Tibial nerve (tissue), 4 donors: ENCODE results near the gene TTC33. TPM values are rescaled to one million over a fixed set of nuclear protein-coding genes. Genes with fewer than 3 reads are reported as not detected.

ENCODE experiments used
- DNase-seq, 2 donors: peaks; one replicate each; pipeline ENCODE4 v3.0.0-alpha.2; 2019; ENCODE audit warnings: low spot score in 2 of 2
- H3K27ac ChIP-seq, 4 donors: fragments of 200-600 bp; sonication (generic) in 3 of 4; one replicate each; pipeline ENCODE4 v1.5.1; 2017 to 2019; ENCODE audit warnings: mild to moderate bottlenecking in 1 of 4
- H3K27me3 ChIP-seq, 2 donors: fragments of 200-600 bp; sonication (generic) in 1 of 2; one replicate each; pipeline versions ENCODE4 v1.5.1 to v1.6.0; 2017 to 2019
- H3K36me3 ChIP-seq, 3 donors: fragments of 200-600 bp; sonication (generic); one replicate each; pipeline ENCODE4 v1.5.1; 2018 to 2019
- H3K4me1 ChIP-seq, 4 donors: fragments of 200-600 bp; sonication (generic) in 3 of 4; one replicate each; pipeline ENCODE4 v1.5.1; 2017 to 2019
- H3K4me3 ChIP-seq, 4 donors: fragments of 200-600 bp; sonication (generic) in 3 of 4; one replicate each; pipeline ENCODE4 v1.5.1; 2017 to 2019; ENCODE audit warnings: mild to moderate bottlenecking in 1 of 4, moderate library complexity in 1 of 4
- H3K9me3 ChIP-seq, 4 donors: fragments of 200-600 bp; sonication (generic) in 3 of 4; one replicate each; pipeline ENCODE4 v1.5.1; 2017 to 2019
- EP300 ChIP-seq, 2 donors: sonication (generic); formaldehyde crosslinking; IDR thresholded peaks; one replicate each; pipeline ENCODE4 v1.6.1; 2017; ENCODE audit warnings: antibody characterized with exemption in 2 of 2, mild to moderate bottlenecking in 1 of 2
- POLR2A ChIP-seq, 2 donors: fragments of 450-650 bp; IDR thresholded peaks; one replicate each; pipeline ENCODE4 v1.6.1; 2017; ENCODE audit warnings: antibody characterized with exemption in 2 of 2, mild to moderate bottlenecking in 2 of 2, moderate library complexity in 2 of 2
- WGBS, 2 donors: methylation state at CpG; one replicate each; pipeline ENCODE4 v1.1.5; 2018; 5-methylcytosine and 5-hydroxymethylcytosine counted together
- total RNA-seq, 4 donors: library from RNA; depleted of rRNA; stranded (reverse); fragments of >200 nt; gene quantifications; one replicate each; pipeline ENCODE4 v1.1.0, GENCODE V29; 2016
- TF ChIP-seq, protein P1 (sequence below), 5 experiments: fragments of 200-600 bp in 3 of 5; fragments of 450-650 bp in 2 of 5; sonication (generic) in 3 of 5; IDR thresholded peaks; one replicate each; pipeline ENCODE4 v1.5.1; 2016 to 2019; ENCODE audit warnings: antibody characterized with exemption in 5 of 5, mild to moderate bottlenecking in 3 of 5, moderate library complexity in 2 of 5

TTC33 gene
- total RNA-seq, 4 donors from 2014 or later, result 11.4 to 27.1 (median 19.9) TPM

DNA sequence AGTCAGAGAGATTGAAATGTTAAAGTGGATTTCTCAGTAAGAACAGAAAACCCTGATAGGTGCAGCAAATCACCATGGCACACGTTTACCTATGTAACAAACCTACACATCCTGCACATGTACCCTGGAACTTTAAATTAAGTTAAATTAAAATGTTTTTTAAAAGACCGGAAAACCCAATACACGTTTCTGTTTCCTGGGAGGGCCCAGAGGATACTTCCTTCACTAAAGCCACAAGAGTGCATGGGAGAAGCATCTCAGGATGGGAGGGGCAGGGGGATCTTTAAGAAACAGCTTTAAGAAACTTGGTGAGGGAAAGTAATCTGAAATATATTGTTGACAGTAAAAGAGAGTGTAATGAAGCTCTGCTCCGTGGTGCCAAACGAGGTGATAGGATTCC lies 240.8 kb downstream of the TTC33 start:
- no peak overlapping the region for H3K4me3 ChIP-seq
- no peak for TF ChIP-seq POLR2A (IDR thresholded peaks at IDR 0.05)
- no peak for TF ChIP-seq EP300 (IDR thresholded peaks at IDR 0.05)
- TF ChIP-seq, protein P1, sequence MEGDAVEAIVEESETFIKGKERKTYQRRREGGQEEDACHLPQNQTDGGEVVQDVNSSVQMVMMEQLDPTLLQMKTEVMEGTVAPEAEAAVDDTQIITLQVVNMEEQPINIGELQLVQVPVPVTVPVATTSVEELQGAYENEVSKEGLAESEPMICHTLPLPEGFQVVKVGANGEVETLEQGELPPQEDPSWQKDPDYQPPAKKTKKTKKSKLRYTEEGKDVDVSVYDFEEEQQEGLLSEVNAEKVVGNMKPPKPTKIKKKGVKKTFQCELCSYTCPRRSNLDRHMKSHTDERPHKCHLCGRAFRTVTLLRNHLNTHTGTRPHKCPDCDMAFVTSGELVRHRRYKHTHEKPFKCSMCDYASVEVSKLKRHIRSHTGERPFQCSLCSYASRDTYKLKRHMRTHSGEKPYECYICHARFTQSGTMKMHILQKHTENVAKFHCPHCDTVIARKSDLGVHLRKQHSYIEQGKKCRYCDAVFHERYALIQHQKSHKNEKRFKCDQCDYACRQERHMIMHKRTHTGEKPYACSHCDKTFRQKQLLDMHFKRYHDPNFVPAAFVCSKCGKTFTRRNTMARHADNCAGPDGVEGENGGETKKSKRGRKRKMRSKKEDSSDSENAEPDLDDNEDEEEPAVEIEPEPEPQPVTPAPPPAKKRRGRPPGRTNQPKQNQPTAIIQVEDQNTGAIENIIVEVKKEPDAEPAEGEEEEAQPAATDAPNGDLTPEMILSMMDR (IDR thresholded peaks at IDR 0.05), result no peak
- H3K27me3 ChIP-seq, result no peaks in the 10 kb centered on the region
- no peaks in the 10 kb centered on the region for H3K4me1 ChIP-seq
- no peaks in the 10 kb centered on the region for H3K36me3 ChIP-seq
- no peak for DNase-seq
- no peak overlapping the region for H3K27ac ChIP-seq
- WGBS, 2 donors, result 70 to 72% methylated on average over 5 of the region's 5 CpGs
- no peaks in the 10 kb centered on the region for H3K9me3 ChIP-seq

DNA sequence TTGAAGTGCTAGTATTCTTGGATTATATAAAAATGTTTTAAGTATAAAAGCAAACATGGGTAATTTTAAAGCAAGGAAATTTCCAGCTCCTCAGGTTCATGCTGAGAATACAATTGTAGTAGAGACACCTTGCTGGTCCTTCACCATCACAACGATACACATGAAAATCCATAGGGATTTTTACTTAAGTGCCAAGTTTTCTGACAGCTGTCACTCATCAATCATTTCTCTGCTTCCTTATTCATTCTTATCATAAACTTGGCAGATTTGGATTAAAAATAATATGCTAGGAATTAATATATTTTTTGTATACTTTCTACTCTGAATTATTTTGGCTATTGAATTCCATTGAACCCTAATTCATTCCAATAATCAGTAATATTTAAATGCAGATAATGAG lies 244.0 kb downstream of the TTC33 start:
- Histone ChIP-seq H3K27me3 (no peaks in the 10 kb centered on the region), H3K36me3 (no peaks in the 10 kb centered on the region), H3K27ac (no peak overlapping the region), H3K4me3 (no peak overlapping the region), H3K4me1 (no peaks in the 10 kb centered on the region), H3K9me3 (no peaks in the 10 kb centered on the region)
- TF ChIP-seq EP300 (IDR thresholded peaks at IDR 0.05) (no peak), POLR2A (IDR thresholded peaks at IDR 0.05) (no peak)
- TF ChIP-seq, protein P1 (IDR thresholded peaks at IDR 0.05), result no peak
- 81 to 95% methylated on average over 1 of the region's 1 CpG for WGBS, 2 donors
- DNase-seq, result no peak

DNA sequence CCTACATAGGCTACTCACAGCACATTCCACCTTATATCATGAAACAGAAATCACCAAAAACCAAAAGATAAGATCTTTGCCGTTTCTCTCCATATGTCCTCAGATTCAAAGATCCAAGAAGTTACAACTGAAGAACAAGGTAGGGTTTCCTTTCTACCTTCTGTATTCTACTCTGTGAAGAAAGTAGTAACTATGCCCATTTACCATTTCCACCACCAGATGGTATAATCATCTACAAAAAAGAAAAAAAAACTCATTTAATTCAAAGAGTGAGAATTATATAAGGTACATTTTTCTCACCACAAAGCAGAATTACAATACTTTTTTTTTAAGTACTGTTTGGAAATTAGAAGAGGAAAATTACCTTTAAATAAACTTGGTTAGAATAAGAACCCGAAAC lies 248.7 kb downstream of the TTC33 start:
- TF ChIP-seq POLR2A (IDR thresholded peaks at IDR 0.05) (no peak), EP300 (IDR thresholded peaks at IDR 0.05) (no peak)
- TF ChIP-seq, protein P1 (IDR thresholded peaks at IDR 0.05), result no peak
- Histone ChIP-seq H3K27me3 (no peaks in the 10 kb centered on the region), H3K9me3 (no peaks in the 10 kb centered on the region), H3K4me1 (no peaks in the 10 kb centered on the region), H3K27ac (no peak overlapping the region), H3K36me3 (no peaks in the 10 kb centered on the region), H3K4me3 (no peak overlapping the region)
- DNase-seq, result no peak
- 48 to 68% methylated on average over 2 of the region's 2 CpGs for WGBS, 2 donors

DNA sequence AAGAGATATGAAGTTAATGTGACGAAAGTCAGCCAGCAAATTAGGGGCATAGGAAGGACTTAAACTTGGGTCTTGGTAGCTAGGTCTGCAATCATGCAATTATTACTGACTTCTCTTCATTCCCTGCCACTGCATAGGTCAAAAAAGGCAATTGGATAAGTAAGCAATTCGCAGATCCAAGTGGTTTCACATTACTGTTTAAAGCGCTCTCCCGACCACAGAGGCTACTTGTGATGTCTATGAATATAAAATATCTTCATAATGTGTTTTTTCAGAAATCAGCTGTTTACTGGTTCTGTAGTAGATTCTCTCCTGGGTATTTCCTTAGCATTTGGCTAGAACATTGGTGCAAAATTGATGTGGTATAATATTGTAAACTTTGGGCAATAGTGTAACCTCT lies 250.7 kb downstream of the TTC33 start:
- no peaks in the 10 kb centered on the region for H3K9me3 ChIP-seq
- no peaks in the 10 kb centered on the region for H3K36me3 ChIP-seq
- no peak for DNase-seq
- 53 to 70% methylated on average over 4 of the region's 4 CpGs for WGBS, 2 donors
- no peak overlapping the region for H3K27ac ChIP-seq
- TF ChIP-seq, protein P1 (IDR thresholded peaks at IDR 0.05), result no peak
- TF ChIP-seq EP300 (IDR thresholded peaks at IDR 0.05) (no peak), POLR2A (IDR thresholded peaks at IDR 0.05) (no peak)
- H3K4me3 ChIP-seq, result no peak overlapping the region
- no peaks in the 10 kb centered on the region for H3K27me3 ChIP-seq
- no peaks in the 10 kb centered on the region for H3K4me1 ChIP-seq

DNA sequence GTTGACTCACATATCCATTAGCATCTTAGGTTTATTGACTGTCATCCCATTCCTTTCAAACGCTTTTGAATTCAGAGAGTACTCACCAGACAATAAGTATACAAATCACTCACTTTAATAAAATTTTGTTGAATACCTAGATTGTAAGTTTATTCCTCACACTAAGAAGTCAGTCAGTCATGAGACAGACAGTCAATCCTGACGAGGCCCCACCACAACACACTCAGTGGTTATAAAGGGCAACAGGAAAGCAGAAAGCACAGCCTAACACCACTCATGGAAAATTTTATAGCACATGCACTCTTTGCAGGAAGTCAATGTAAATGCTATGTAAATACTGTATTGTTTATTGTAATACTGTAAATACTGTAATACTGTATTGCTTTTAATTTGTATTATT lies 252.3 kb downstream of the TTC33 start:
- Histone ChIP-seq H3K27ac (no peak overlapping the region), H3K9me3 (no peaks in the 10 kb centered on the region), H3K27me3 (no peaks in the 10 kb centered on the region), H3K36me3 (no peaks in the 10 kb centered on the region), H3K4me1 (no peaks in the 10 kb centered on the region), H3K4me3 (no peak overlapping the region)
- no peak for DNase-seq
- WGBS, 2 donors, result 42 to 51% methylated on average over 2 of the region's 2 CpGs
- TF ChIP-seq, protein P1 (IDR thresholded peaks at IDR 0.05), result no peak
- no peak for TF ChIP-seq EP300 (IDR thresholded peaks at IDR 0.05)
- TF ChIP-seq POLR2A (IDR thresholded peaks at IDR 0.05), result no peak
